ENCODE data around the gene ORMDL1.
"Not testable (repeated sequence)": the region's sequence is repeated elsewhere in the genome, so short reads cannot be mapped to it uniquely, and the experiment has no call there.

ORMDL1 gene

DNA sequence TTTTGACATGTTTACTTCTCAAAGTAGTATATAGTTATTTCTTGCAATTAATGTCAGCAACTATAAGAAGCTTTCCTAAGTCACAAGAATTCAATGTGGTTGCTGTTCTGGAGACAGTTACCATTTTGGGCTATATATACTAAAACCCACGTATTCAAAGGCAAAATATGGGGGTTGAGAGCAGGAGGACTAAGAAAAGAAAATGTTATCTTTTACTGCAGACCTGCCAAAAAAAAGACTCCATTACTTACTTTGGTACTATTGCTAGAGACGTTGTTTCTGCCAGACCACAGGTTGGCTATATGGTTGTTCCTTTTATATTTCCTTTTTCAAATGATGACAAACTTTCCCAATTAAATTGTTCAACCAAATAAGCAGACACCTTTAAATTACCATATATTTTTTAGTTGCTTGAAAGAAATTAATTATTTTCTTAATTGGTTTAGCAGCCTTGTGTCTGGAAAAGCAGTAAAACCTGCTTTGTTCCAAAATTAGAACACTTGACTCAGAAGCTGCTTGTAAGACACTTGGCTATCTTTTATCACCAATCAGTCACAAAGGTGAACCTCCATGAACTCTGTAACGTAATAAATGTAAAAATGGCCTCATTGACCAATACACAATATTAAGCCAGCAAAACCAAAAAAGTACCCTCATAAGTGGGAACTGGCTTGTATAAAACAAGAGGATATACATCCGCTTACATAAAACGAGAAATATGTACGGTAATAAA, 13.4 kb downstream of the ORMDL1 start:
- no peak for DNase-seq (ENCODE audit: low read depth in 2 of 2)

DNA sequence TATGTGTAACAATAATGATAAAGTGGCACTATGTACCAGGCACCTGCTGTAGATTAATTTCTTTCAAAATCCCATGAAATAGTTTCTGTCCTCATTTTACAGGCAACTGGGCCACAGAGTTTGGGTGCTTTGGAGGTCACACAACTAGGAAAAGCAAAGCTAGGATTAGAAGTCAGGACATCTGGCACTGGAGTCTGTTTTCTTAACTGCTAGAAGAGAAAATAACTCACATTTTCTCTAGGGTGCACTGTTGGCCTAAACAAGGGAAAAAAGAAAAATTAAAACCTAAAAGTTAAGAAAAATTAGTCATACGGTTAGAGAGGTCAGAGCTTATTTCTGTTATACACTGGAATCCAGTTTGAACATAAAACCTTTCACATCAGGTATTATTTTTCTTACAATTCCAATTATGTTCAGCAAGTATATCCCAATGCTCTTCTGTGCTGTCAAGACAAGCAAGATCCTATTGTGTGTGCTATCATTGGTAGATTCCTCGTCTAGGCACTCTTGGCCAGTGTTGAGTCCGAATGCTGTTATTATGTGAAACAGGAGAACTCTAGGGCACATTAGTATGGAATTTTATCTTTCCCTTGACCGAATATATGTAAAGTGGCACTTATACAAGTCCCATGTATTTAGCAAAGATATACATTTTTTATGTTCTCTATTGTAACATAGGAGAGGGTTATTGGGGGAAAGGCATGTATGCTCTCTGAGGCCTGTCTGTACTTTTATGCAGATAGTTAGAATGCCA, 20.1 kb downstream of the ORMDL1 start:
- DNase-seq (ENCODE audit: low read depth in 2 of 2): no peak

DNA sequence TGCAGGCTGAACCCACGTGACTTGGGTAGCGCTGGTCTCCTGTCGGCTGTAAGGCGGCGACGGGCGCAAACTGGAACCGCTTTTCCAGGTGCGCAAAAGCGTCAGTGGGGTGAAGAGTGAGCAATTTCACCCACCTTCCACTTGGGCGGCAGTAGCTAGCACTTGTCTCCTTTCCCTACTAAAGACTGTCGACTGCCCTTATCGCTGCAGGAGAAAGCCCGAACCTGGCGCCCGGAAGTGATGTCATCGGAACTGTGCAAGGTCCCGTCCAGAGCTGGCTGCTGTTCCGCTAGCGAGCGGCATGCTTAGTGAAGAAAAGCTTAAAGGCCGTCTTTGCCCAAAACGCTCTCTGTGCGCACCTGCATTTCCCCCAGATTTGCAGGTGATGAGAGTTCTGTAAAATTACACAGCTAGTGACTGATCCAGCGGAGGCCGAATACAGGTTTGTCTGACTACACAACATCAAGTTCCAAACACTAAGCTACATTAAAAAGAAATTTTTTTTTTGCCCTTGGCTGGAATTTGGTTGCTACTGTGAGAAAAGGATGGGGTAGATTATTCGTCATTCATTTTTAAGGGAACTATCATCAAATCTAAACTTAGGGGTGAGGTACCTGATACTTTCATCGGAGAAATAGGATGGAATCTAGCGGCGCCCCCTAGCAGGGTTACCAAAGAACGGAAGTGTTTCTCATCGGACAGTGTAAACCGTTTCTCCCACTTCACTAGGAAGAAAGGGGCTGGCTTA, 21.4 kb downstream of the ORMDL1 start, which contains the start of gene OSGEPL1:
Gene OSGEPL1, minus strand, starts transcription at position 242 of the 748 bp plus-strand sequence. CDS start 1,152 bp downstream, outside the sequence.
- DNase-seq (ENCODE audit: low read depth in 2 of 2): peak; percentile 64

DNA sequence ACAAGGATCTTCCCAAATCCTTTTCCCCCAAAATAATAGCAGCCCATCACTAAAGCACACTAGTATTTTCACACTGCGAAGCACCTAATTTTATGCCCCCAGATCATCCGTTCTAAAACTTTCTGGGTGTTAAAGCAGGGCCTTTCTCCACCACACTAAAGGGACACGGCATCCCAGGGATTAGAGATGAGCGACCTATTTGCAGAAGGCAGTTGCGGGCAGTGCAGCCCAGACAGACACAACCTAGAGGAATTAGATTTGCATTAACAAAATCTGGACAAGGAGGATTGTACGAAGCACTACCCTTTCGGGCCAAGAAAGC, 21.9 kb downstream of the ORMDL1 start:
- no peak for DNase-seq (ENCODE audit: low read depth in 2 of 2)

DNA sequence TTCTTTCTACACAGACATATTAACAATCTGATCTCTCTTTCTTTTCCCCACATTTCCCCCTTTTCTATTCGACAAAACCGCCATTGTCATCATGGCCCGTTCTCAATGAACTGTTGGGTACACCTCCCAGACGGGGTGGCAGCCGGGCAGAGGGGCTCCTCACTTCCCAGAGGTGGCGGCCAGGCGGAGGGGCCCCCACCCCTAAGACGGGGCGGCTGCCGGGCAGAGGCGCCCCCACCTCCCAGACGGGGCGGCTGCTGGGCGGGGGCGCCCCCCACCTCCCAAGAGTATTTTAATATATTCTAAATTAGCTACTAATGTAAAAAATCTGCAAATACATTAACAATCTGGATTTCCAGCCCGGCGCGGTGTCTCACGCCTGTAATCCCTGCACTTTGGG, 24.0 kb downstream of the ORMDL1 start:
- not testable (repeated sequence) for DNase-seq (ENCODE audit: low read depth in 2 of 2)

DNA sequence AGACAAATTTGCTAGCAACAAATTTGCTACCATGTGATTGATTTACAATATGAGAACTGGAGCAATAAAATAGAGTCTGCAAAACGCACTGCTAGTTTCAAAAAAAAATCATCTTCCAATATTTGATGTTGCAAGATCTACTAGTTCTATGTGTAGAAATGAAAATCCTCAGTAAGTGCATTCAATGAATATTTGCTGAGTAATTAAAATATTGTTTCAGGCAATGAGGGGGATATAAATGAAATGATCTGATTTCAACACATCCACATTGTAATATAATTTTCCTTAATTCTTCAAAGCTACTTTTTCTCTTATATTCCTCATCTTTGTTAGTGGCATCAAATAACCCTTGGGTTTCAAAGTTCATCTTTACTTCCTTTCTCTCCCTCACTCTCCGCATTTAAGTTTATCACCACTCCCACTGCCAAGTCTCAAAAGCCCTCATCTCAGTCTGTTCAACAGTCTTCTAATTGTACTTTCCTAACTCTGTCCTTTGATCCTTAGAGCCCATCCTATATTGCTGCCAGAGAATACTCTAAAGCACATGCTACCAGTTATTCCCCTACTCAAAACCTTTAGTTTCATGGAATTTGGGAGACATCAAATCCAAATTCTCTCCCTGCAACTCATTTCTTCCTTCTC, 27.7 kb downstream of the ORMDL1 start:
- no peak for DNase-seq (ENCODE audit: low read depth in 2 of 2)

DNA sequence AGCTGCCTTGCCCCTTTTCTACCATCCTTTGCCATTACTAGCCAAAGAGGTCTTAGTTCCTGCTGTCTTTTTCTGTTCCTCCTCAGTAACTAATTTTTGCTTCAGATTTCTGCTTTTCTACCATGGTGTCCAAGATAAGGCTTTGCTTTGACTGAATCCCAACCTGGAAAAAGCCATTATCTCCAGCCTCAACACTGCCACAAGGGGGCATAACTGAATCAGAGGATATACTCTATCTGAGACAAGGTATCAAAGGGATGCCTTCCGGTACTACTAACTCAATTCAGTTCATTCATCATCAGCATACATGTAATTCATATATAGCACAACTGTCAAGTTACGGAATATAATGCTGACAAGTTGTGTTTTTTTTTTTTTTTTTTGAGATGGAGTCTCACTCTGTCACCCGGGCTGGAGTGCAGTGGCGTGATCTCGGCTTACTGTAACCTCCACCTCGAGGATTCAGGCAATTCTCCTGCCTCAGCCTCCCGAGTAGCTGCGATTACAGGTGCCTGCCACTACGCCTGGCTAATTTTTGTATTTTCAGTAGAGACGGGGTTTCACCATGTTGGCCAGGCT, 33.0 kb downstream of the ORMDL1 start:
- peak in 1 of 2 experiments; percentile 1 for DNase-seq (ENCODE audit: low read depth in 2 of 2)

DNA sequence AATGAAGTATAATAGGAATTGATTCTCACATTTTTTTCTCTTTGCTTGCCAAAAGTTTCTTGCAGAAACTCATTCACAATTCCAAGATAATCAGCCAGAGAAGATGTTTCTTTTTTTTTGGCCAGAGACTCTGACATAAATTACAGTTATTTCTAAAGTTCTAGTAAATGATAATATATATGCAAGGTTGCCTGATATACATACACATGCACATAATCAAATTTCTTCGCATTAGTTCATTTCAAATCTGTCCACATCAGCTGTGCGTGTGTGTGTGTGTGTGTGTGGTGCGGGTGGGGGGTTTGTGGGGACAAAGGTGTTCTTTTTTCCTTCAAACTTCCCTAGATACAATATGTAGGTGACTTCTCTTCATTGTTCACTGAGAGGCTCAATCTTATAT, 54.7 kb downstream of the ORMDL1 start:
- DNase-seq (ENCODE audit: low read depth in 2 of 2): no peak

DNA sequence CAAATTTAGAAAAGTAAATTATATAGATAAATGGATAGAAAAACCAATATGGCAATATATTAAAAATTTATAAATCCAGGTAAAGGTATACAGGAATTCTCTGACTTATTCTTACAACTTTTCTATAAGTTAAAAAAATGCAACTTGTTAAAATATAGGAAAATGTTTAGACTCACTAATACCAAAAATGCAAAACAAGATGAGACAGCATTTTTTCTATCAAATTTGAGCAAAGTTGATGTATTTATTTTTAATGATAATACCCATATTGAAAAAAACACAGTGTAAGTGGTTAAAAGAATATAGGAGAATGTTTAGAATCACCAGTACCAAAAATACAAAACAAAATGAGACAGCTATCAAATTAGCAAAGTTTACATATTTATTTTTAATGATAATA, 57.3 kb downstream of the ORMDL1 start:
- DNase-seq (ENCODE audit: low read depth in 2 of 2): no peak

DNA sequence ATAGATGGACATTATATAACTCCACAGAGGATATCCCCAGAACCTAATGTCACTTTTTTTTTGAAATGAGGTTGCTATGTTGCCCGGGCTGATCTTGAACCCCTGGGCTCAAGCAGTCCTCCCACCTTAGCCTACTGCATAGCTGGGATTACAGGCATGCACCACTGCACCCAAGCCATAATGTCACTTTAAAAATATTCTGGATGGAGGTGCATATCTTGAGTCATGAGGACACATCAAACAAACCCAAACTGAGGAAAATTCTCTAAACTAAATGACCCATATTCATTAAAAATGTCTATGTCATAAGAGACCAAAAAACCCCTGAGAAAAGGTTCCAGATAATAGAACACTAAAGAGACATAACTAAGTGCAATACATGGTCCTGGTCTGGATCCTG, 57.9 kb downstream of the ORMDL1 start:
- DNase-seq (ENCODE audit: low read depth in 2 of 2): no peak

DNA sequence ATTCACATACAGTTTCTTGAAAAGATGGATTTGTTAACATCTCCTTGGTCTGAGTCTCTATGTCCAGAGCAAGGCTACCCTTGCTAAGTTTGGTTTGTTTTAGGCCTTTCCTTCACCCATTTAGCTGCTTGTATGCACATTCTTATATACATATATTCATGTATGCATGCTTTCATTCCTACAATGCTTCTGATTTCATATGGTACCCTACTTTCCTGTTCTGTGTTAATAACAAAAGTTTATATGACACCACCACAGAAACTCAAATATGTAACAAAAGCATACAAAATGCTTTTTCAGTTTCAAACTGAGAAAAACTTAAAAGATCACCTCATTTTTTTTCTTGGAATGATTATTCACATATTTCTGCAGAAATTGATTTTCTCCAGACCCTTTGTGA, 60.9 kb downstream of the ORMDL1 start:
- no peak for DNase-seq (ENCODE audit: low read depth in 2 of 2)

Data from fibroblast of skin of left biceps (primary cell).